Stimulated activated CD8-positive, alpha-beta memory T cell treated with anti-CD3 and anti-CD28 coated beads, Interleukin-12 subunit alpha, Interleukin-12 subunit beta, amount 100 ng/mL, for 4 hours (primary cell): Measurements from ENCODE around the gene ALLC.
"Not testable (repeated sequence)": the region's sequence is repeated elsewhere in the genome, so short reads cannot be mapped to it uniquely, and the experiment has no call there.

Experiments used
- DNase-seq: peaks from one replicate; pipeline ENCODE4 v3.0.0-alpha.2; 2020; ENCODE audit warnings: low read depth

Gene ALLC

GRCh38 chr2:3626118-3626811 lies 31.7 kb upstream of the ALLC start:
- no peak for DNase-seq

GRCh38 chr2:3626812-3627499 lies 31.0 kb upstream of the ALLC start:
- DNase-seq = no peak

- no peak for DNase-seq
These were observed 30.4 kb upstream of the ALLC start for GRCh38 chr2:3627500-3628100.

- DNase-seq = no peak
These were observed 29.7 kb upstream of the ALLC start for GRCh38 chr2:3628241-3628679.

- DNase-seq = no peak
These were observed 29.2 kb upstream of the ALLC start for GRCh38 chr2:3628800-3629199.

GRCh38 chr2:3630631-3631030 lies 27.4 kb upstream of the ALLC start:
- no peak for DNase-seq

- DNase-seq = no peak
These were observed 26.7 kb upstream of the ALLC start for GRCh38 chr2:3631161-3631850.

GRCh38 chr2:3631851-3632659 lies 25.9 kb upstream of the ALLC start:
- no peak for DNase-seq

GRCh38 chr2:3633089-3633981 lies 24.7 kb upstream of the ALLC start:
- DNase-seq = no peak

- no peak for DNase-seq
These were observed 23.9 kb upstream of the ALLC start for GRCh38 chr2:3633982-3634595.

- no peak for DNase-seq
These were observed 23.3 kb upstream of the ALLC start for GRCh38 chr2:3634596-3635121.

GRCh38 chr2:3635171-3635974 lies 22.6 kb upstream of the ALLC start:
- no peak for DNase-seq

- DNase-seq = not testable (repeated sequence)
These were observed 22.0 kb upstream of the ALLC start for GRCh38 chr2:3635975-3636327.

- no peak for DNase-seq
These were observed 21.3 kb upstream of the ALLC start for GRCh38 chr2:3636586-3637310.

GRCh38 chr2:3637311-3637675 lies 20.7 kb upstream of the ALLC start:
- no peak for DNase-seq

- no peak for DNase-seq
These were observed 20.1 kb upstream of the ALLC start for GRCh38 chr2:3637692-3638455.

GRCh38 chr2:3638456-3638810 lies 19.6 kb upstream of the ALLC start:
- DNase-seq = no peak

GRCh38 chr2:3639015-3639630 lies 18.9 kb upstream of the ALLC start:
- DNase-seq = no peak
